Endometrium (tissue), 2 donors: ENCODE measurements around the gene TAF1B.

ENCODE experiments used
- FAIRE-seq: peaks from 2 replicates; lab custom pipeline; 2012; peaks lifted over from hg19 to GRCh38; lab: Jason Lieb, UNC
- donor health status: control.
- donor health status: control.

Gene TAF1B

DNA sequence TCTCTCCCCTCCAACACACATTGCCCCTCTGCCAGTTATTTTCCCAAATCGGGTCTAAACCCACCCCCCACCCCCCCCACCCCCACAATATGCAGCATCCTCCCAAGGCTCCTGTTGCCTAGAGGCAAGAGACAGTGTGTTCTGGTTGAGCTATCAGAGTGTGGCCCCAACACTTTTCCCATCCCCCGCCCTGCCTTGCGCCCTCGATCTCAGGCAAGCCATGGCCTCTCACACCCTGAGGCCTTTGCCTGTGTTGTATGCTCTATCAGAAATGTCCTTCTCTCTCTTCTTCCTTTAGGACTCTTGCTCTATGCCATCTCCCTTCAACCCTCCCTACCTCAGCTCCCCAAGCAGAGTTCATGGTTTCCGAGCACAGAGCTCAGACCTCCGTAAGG is 98.7 kb downstream of the TAF1B start:
- no peak for FAIRE-seq

DNA sequence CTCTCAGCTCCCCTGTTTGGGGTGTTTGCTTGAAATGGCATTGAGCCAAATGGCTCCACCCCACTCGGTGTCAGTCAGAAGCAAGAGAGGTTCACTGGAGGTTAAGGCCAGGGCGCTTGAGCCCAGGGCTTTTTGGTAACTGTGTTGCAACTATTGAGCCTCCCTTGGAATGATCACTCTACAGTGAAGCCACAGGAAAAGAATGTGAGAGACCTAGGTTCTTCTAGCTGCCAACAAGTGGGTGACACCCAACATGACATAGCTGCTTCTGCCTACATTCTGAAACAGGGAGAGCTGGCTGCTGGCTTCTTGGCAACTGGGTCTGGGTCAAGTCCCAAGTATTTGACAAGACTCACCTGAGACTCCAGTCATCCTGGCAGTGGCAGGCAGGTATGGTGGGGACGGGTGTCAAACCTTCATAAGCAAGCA is 101.1 kb downstream of the TAF1B start:
- FAIRE-seq: no peak

DNA sequence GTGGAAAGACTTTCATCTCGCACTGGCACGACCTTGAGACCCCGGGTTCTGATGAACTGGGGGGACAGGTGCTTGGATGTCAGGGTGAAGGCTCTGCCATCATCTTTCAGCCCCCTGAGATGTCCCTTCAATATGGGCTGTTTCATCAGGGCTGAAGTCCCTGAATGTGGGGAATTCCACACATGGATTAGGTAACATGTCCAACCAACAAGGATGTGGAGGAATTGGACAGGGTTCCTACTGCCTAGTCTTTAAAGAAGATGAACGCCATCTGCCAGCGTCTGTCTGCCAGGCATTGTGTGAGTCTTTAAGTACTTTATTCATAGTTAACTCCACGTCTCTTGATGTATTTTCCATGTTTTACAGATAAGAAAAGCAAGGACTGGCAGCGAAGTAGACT is 102.3 kb downstream of the TAF1B start:
- FAIRE-seq: no peak

DNA sequence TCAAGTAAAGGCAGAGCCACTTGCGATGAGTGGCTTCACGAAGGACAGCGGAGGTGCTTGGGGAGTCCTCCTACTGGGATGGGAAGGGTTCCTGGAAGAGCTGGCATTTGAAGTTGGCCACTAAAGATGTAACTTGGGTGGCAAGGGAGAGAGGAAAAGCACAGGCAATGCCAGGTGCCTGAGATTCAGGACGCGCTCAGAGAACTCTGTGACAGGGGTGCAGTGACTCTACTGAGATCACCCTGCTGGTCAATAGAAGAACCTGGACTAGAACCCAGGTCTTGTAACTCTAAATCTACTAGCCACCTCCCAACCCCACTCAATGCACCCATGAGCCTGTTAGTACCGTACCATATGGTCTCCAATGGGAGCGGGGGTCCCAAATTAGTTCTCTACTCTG is 102.8 kb downstream of the TAF1B start:
- FAIRE-seq: no peak

DNA sequence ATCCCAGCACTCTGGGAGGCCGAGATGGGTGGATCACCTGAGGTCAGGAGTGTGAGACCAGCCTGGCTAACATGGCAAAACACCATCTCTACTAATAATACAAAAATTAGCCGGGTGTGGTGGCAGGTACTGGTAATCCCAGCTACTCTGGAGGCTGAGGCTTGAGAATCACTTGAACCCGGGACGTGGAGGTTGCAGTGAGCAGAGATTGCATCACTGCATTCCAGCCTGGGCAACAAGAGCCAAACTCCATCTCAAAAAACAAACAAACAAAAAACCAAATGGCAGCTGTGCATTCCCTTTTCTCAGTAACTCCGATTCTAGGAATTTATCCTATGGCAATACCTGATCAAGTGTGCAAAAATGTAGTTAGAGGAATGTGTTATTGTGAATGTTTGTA is 103.5 kb downstream of the TAF1B start:
- FAIRE-seq: no peak

DNA sequence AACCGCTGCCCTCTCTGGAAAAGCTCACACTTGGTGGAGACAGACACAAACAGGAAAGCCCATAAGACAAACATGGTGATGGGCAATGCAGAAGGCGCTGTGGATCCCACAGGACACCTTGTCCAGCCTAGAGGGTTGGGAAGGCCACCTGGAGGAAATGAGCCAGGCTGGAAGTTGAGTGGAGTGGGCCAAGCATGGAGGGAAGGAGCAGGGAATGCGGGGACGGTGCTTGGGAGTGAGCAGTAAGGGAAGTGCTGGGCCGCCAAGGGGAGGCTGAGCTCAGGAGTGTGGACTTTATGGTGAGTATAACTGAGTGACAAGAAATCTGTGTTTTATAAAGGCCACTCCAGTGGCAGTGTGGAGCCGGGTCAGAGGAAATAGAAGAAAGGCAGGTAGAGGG is 105.4 kb downstream of the TAF1B start:
- FAIRE-seq: no peak

DNA sequence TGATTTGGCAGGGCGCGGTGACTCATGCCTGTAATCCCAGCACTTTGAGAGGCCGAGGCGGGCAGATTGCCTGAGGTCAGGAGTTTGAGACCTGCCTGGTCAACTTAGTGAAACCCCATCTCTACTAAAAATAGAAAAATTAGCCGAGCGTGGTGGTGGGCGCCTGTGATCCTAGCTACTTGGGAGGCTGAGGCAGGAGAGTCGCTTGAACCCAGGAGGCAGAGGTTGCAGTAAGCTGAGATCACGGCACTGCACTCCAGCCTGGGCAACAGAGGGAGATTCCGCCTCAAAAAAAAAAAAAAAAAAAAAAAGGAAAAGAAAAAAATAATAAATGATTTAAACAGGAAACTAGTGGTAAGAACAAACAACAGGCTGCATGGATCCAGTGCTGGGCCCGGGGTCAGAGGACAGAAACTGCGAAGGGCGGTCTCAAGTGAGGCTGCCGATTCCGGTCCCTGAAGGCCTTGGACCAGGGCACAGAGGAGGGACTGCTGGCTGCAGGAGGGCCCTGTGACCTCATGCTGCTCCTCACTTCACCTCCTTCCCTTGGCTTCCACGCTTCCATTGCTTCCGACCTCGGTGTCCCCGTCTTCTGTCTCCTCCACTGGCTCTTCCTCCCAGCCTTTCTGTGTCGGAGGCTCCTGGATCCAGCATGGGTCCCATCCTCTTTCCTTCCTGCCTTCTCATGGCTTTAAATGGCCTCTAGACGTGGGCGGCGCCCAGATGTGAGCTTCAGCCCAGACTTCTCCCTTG is 106.1 kb downstream of the TAF1B start:
- no peak for FAIRE-seq

DNA sequence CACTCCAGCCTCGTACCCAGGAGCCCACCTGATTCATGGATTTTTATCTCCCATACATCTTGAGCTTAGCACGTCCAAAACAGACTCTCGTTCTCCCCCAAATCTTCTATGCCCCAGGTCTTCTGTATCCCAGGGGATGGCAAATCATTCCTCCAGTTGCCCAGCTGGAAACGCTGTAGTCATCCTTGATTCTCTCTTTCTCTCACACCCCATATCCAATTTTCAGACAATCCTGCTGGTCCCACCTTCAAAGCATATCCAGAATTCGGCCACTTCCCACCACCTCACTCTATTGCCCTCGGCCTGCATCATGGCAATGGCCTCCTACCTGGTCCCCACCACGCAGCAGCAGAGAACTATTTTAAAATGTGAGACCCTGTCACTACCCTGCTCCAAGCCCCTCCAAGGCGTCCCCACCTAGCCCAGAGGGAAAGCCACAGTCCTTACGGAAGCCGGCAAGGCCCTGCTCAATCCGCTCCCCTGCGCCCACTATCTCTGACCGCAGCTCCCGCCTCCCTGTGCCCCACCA is 106.8 kb downstream of the TAF1B start:
- FAIRE-seq: no peak

DNA sequence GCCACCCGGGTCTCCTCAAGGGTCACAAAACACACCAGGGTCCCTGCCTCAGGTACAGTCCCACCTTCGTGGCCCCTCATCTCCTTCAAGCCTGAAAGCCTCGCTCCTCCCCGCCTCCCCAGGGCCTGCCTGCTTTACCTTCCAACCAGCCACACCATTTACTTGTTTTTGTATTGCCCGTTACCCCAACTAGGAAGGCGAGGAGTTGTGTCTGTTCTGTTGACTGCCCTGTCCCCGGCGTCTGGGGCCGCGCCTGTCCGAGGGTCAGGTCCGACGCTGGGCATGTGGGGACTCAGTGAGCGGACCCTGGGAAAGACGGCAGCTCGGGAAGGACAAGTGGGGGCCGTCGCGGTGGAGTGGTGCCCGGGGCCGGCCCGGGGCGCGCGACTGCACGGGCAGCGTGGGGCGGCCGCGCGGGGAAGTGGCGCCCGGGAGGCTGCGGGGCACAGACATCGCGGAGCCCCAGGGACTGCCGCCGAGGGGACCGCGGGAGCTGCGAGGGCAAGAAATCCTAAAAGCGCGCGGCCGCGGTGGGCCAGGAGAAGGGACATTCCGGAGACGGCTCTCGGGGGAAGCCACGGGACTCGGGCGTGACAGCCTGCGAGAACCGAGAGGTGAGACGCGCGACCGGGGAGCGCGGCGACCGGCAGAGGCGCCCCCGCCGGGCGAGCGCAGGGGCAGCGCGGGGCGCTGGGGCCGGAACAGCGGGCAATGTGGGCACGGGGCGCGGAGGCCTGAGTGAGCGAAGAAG is 107.4 kb downstream of the TAF1B start:
- no peak for FAIRE-seq

DNA sequence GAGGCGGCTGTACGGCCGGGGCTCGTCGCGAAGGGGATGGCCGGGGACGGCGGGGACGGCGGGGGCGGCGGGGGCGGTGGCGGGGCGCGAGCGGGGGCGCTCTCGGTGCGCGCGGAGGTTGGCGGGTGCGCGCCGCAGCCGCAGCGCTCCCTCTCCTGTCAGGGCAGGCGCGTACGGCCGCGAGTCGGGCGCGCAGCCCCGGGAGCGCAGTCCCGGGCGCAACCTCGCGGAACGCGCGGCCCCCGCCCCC is 107.9 kb downstream of the TAF1B start:
- FAIRE-seq: no peak

DNA sequence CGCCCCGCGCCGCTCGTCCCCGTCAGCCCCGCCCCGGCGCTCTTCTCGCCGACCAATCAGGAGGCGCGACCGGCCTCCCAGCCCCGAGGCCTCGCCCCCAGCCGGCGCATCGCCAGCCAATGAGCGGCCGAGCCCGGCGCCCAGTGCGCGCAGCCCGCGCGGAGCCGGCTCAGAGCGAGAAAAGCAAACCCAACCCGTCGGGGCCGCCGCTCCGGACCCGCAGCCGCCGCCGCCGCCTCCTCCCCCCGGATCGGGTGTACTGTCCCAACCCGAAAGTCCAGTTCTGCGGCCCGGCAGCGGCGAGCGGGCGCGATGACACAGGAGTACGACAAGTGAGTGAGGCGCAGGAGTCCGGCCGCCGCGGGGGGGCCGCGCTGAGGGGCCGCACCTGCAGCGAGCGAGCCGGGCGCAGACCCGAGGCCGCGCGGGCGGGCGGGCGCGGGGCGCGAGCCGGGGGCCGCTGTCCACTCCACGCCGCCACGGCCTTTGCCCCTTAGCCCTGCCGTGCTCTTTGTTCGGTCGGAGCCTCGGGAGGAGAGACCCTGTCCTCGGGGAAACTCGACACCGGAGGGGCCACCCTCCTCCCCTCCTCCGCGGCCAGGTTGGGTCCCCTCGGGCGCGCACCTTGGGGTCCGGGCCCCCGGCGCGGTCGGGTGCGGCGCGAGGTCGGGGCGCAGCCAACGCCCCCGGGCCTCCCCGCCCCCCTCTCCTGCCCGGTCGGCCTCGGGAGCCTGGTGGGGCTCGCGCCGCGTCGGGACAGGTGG is 108.4 kb downstream of the TAF1B start, which contains the start of gene GRHL1:
Gene GRHL1 (plus strand): TSS at position 172 of the 764 bp plus-strand sequence. CDS start 141 bp downstream, at position 313.
- no peak for FAIRE-seq

DNA sequence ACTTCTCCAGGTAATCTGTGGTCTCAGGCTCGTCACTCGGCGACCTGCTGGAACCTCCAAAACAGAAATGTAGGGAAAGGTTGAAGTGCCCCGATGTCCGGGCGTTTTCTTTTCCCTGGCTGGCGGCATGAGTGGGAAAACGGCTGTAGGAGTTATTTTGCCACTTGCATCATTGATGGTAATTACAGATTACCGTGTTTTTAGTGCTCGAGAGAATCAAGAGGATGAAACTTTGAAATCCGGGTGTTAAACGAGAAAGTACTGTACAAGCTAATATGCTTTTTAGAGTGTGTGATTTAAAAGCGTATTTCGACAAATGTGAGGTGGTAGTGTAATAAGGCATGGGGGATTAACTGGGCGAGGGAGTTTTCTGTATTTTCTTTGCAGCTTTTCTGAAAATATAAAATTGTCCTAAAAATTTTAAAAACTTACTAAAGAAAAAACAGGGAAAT is 109.0 kb downstream of the TAF1B start:
- FAIRE-seq: no peak

DNA sequence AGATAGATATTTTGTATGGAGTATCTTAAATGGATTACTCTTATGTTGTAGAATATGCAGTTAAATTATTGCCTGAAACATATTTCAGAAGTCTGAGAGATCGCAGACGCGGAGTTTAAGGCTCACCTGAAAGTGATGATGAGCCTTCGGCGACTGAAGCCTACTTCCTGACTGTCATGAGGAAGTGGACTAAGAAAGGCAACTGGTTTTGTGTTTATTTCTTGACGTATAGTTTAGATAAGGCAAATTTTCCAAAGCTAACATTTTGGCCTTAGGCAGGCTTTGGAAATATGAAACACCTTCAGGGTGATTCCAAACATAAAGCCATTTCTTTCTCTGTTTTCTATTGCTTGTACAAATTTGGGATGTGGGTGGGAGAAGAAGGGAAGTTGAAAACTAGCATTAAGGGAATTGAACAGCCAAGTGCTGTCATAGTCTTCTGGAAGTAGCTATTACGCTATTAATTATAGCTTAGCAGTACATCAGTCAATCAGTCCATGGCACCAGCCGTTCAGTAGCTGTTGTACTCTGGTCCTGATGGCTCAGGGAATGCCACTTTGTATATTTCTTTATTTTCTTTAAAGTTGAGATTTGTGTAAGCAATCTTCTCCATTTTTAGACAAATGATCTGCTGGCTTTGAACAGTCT is 109.7 kb downstream of the TAF1B start:
- no peak for FAIRE-seq

DNA sequence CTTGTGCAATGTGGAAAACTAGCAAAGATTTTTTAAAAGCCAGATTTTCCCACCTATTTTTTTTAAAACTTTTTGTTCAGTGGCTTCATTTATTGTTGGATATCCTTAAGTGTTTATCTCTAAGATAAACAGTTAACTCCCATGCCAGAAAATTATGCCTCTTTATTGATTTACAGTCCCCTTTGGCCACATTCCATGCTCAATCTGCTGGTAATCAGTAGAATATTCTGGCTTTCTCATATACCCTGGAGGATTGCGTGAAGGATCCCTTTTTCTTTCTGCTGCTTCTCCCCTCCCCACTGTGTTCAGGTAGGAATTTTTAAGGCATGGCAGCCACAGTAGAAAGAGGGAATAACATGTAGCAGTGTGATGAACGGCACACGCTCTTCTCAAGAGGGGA is 110.9 kb downstream of the TAF1B start:
- no peak for FAIRE-seq

DNA sequence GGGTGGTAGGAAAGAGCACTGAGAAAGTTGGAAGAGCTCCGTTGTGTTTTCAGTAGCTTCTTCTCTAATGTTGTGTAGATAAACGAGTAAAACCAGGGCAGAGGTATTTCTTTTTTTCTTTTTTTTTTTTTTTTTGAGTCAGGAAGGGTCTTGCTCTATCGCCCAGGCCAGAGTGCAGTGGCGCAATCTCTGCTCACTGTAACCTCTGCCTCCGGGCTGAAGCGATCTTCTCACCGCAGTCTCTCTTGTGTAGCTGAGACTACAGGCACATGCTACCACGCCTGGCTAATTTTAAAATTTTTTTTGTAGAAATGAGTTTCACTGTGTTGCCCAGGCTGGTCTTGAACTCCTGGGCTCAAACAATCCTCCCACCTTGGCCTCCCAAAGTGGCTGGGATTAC is 114.8 kb downstream of the TAF1B start:
- FAIRE-seq: no peak

DNA sequence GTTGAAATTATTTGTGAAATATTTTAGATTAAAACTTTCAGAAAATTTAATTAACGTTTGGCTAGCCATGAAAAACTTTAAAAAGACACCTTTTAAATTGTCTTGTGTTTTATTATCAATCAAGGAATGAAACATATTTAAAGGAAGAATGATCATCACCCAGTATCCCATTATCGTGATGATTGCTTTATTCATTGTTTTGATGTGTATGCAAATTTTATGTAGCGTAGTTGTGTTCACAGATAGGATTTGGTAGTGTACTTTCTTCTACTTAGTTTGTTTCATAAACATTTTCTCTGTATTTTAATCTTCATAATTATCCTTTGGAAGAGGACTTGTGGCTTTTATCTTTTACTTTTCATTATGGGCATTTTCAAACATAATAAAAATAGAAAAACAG is 116.0 kb downstream of the TAF1B start:
- FAIRE-seq: no peak

DNA sequence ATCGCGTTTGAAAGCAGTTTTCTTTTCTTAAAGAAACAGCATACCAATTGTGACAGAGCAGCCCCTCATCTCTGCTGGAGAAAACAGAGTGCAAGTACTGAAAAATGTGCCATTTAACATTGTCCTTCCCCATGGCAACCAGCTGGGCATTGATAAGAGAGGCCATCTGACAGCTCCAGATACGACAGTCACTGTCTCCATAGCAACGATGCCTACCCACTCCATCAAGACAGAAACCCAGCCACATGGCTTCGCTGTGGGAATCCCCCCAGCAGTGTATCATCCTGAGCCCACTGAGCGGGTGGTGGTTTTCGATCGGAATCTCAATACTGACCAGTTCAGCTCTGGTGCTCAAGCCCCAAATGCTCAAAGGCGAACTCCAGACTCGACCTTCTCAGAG is 117.7 kb downstream of the TAF1B start:
- no peak for FAIRE-seq

DNA sequence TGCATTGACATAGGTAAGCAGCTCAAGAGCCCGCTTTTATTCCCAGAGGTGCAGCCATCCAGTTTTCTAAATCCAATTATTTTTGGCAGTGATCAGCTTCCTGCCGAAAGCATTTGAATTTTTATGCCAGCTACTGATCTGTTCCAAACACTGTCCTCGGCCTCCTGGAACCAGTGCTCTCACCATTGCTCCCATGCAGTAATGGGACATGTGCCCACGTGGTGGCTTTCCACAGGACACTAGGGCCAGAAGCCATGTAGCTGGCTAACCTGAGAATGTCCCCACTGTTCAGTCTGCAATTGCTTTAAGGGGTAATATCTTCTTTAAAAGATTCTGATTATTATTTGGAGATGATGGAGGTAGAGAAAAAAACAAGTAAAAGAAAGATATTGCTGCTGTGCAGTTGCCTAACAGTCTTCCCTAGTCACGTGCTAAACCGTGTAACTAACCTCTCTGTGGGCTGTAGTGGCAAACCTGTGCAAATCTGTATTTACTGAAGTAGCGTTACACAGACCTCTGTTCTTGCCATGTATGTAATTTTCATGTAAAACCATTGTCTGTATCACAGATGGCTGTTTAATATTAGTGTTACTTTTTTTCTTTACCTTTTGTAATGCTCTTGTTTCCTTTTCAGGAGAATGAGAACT is 121.2 kb downstream of the TAF1B start:
- no peak for FAIRE-seq

DNA sequence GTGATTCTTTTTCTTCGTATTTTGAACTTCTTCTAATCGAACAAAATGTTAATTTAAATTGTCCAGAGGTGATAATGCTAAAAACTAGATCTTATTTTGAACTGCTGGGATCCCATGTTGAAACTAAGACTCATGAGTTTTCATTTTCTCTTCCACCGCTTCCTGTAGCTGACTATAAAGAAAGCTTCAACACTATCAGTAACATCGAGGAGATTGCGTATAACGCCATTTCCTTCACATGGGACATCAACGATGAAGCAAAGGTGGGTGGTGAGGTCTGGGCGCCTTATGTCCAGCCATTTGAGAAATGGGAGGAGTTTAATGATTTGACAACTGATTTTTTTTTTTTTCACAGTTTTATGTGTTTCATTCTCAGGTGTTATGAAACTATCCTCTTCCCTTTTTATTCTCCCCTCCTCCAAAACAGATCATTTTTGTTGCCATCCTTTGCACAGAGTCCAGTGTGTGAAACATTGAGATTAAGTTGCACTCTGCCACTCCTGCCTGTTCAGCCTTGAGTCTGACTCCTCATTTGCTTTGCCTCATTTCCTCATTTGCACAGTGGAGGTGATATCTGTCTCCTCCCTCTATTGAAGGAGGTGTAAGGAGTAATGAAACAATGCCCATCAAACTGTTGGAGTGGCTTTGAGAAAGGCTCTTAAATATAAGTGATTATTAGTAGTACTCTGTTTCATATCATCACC is 122.0 kb downstream of the TAF1B start:
- FAIRE-seq: no peak

DNA sequence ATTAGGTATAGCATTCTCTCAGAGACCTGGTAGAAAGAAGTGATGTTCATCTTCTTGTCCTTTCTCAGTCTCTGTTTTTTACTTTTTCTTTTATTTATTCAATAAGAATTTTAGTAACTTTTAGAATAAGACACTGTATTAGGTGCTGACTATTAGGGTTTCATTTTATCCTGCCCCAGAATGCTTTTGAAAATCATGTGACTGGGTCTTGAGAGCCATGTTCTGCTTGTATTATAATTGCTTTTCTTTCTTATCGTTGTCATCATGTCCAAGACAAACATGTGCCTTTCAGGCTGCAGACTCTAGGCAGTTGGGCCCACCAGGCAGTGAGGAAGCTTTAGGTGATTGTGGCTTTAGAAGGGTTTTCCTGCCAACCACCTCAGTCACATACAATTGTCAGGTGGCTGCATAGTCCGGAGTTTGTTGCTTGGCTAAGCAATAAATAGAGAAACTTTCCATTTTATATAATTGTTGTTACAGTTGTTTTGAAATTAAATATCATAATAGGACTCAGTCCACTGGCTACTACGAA is 123.3 kb downstream of the TAF1B start:
- no peak for FAIRE-seq
